AG04449 (cell line): Measurements from ENCODE around the gene PPM1A.

Experiments
- CTCF ChIA-PET: fragments of 350-600 bp; formaldehyde crosslinking; extraction: SDS; loops from one replicate; lab custom pipeline; 2021; ENCODE audit warnings: antibody characterized with exemption; lab: Yijun Ruan, JAX
- POLR2A ChIA-PET: fragments of 400-600, 350-600 bp; formaldehyde crosslinking; extraction: SDS; loops from one replicate; lab custom pipeline; 2020; ENCODE audit warnings: antibody characterized with exemption, inconsistent platforms; lab: Yijun Ruan, JAX
- DNase-seq: peaks from one replicate; pipeline ENCODE4 v3.0.0-alpha.2; 2010; ENCODE audit warnings: low read depth, low spot score
- H3K4me3 ChIP-seq: 2 replicates; pipeline ENCODE4 v1.5.1; 2011; ENCODE audit warnings: low read depth, mild to moderate bottlenecking, control low read depth, low read length
- TF ChIP-seq, protein P1 (sequence below): IDR thresholded peaks from one replicate; pipeline ENCODE4 v1.5.1; 2011; ENCODE audit warnings: mild to moderate bottlenecking, moderate library complexity, low read length, control low read depth, inconsistent platforms; ENCODE audit not compliant: insufficient read depth; ENCODE audit errors: missing control alignments

The PPM1A gene

DNA sequence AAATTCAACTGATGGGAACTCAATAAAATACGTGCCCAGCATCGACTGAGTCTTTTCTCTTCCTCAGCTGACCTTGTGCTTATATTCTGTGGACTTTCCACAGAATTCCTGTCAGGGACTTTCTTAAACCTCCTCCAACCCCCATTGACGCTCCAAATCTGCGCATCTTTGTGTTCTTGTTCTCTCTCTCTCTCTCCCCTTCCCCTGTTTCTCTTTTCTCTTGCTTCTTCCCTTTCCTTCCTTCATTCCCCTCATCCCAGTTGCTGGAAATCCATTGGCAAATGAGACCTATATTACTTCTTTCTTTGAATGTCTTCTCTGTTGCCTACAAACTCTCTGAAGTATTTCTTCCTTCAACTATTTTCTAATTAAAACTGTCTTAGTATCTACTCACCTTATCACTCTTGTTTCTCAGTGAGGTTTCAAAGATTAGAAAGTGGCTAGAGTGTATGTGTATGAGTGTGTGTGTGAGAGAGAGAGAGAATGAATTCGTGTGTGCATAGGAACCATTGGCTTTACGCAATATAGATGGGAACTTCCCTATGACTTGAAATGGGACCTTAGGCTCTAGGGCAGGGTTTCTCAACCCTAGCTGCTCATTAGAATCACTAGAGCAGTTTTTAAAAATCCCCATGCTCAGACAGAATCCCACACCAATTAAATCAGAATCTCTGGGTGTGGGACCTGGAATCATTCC lies 42.0 kb upstream of the PPM1A start:
- ChIA-PET CTCF (no interaction called here), POLR2A (no interaction called here)
- no peak overlapping the region for H3K4me3 ChIP-seq
- no peak for DNase-seq
- TF ChIP-seq, protein P1, sequence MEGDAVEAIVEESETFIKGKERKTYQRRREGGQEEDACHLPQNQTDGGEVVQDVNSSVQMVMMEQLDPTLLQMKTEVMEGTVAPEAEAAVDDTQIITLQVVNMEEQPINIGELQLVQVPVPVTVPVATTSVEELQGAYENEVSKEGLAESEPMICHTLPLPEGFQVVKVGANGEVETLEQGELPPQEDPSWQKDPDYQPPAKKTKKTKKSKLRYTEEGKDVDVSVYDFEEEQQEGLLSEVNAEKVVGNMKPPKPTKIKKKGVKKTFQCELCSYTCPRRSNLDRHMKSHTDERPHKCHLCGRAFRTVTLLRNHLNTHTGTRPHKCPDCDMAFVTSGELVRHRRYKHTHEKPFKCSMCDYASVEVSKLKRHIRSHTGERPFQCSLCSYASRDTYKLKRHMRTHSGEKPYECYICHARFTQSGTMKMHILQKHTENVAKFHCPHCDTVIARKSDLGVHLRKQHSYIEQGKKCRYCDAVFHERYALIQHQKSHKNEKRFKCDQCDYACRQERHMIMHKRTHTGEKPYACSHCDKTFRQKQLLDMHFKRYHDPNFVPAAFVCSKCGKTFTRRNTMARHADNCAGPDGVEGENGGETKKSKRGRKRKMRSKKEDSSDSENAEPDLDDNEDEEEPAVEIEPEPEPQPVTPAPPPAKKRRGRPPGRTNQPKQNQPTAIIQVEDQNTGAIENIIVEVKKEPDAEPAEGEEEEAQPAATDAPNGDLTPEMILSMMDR = no peak

DNA sequence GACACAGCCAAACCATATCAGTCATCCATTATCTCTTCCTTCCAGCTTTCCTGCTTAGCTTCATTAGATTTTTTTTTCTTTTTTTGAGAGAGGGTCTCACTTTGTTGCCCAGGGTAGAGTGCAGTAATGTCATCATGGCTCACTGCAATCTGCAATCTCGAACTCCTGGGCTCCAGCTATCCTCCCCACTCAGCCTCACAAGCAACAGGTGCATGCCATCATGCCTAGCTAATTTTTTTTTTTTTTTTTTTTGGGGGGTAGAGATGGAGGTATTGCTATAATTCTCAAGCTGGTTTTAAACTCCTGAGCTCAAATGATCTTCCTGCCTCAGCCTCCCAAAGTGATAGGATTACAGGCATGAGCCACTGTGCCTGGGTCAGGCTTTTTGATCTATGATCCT lies 38.3 kb upstream of the PPM1A start:
- H3K4me3 ChIP-seq = no peak overlapping the region
- POLR2A ChIA-PET = no interaction called here
- TF ChIP-seq, protein P1 = no peak
- DNase-seq = no peak
- CTCF ChIA-PET = interaction anchor here (0.7 kb wide), 1 partner anchor 26 kb away, joined by 3 read pairs; no protein-coding TSS in a partner anchor

DNA sequence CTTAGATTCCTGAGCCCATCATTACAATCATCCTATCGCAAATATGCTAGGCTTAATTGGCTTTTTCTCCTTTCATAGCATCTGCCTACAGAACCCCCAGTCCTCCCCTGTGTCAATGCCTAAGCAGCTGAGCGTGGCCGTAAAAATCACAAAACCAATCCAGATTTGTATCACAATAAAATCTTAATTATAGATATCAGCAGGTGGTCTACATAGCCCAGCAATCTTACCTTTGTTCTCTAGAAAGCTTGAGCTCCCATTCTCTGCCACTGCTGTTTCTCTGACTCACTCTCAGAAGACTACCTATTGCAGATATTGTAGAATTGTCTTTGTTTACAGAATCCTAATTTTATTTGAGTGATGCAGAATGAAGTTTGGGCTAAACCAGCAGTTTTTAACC lies 37.9 kb upstream of the PPM1A start:
- no peak for DNase-seq
- POLR2A ChIA-PET = no interaction called here
- CTCF ChIA-PET = interaction anchor here (0.7 to 1.5 kb wide), 2 partner anchors 15 to 26 kb away, joined by 3 read pairs; no protein-coding TSS in a partner anchor
- TF ChIP-seq, protein P1 = no peak
- H3K4me3 ChIP-seq = no peak overlapping the region

DNA sequence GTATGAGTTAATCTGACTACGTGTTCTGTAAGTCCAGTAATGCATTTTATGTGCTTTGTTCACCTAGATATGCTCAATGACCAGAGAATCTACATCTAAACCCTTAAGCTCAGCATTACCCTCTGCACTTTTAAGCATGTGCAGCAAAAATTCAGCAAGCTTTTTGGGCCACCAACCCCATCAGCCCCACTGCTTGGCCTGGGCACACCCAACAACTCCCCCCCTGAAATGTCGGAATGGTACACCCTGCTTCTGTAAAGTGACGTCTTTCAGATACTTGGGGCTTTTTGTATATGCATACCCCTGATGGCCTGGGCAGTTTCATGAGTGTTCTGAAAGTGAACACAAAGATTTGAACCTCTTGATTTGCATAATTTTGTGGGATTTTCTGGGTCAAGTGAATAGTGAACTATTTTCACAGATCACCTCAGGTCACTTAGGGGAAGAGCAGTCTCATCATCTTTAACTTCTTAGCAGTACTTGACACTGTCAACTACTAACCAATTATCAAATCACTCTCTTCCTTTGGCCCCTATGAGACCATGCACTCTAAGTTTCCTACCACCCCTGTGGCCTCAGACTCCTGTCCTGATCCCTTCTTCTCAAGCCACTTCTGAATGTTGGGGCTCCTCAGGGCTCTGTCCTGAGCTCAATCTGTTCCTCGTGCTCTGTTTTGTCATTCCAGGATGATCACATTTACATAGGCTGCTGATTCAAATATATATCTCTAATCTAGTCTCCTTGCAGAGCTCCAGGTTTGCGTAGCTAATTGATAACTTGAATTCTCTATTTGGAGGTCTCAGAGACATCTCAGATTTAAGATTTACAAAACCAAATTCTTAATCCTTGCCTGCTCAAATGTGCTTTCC lies 36.3 kb upstream of the PPM1A start:
- ChIA-PET POLR2A (no interaction called here), CTCF (interaction anchor here (1.5 kb wide), 1 partner anchor 17 kb away, joined by 3 read pairs; no protein-coding TSS in a partner anchor)
- TF ChIP-seq, protein P1 = no peak
- no peak for DNase-seq
- no peak overlapping the region for H3K4me3 ChIP-seq

DNA sequence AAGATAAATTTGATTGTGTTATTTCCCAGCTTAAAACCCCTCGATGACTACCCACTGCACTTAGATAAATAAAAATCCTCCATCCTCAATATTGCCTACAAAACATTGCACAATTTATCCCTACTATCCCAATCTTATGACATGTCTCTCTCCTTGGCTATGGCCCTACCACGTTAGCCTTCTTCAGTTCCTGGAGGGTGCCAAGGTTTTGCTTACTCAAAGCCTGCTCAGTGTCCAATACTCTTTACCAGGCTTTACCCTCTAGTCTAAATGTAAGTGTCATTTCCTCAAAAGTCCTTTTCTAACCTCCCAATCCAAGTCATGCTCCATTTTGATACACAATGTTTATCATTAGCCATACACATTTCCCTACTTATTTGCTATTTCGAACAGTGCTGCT lies 35.0 kb upstream of the PPM1A start:
- no peak overlapping the region for H3K4me3 ChIP-seq
- TF ChIP-seq, protein P1 = no peak
- POLR2A ChIA-PET = no interaction called here
- CTCF ChIA-PET = no interaction called here
- no peak for DNase-seq
